ENCODE results near the gene DACT1.

GRCh38 chr14:58660407-58660806 is 22.6 kb downstream of the DACT1 start:
- TF ChIP-seq EP300 (IDR thresholded peaks at IDR 0.05): no peak
- no peak for TF ChIP-seq POLR2A (IDR thresholded peaks at IDR 0.05)
- no peak for TF ChIP-seq CTCF (IDR thresholded peaks at IDR 0.05)
